Neural cell (in vitro differentiated cells): ENCODE measurements around the gene GAREM2. TPM values are rescaled to one million over a fixed set of nuclear protein-coding genes. Genes with fewer than 3 reads are reported as not detected.

Source experiments
- H2AFZ ChIP-seq: fragments of 200-600, 300-800 bp; sonication (generic), shearing (Covaris generic); 2 replicates; pipeline ENCODE4 v1.6.0; 2014; ENCODE audit warnings: low read depth, mild to moderate bottlenecking, antibody characterized with exemption, low read length, moderate library complexity
- H3F3A ChIP-seq: fragments of 200-600 bp; shearing (Covaris generic); 2 replicates; pipeline ENCODE4 v1.6.1; 2016; ENCODE audit warnings: mild to moderate bottlenecking, moderate library complexity, mixed read lengths, antibody characterized with exemption, low read length; ENCODE audit not compliant: insufficient read depth, poor library complexity, severe bottlenecking
- H3K27ac ChIP-seq: fragments of 200-600, 300-800 bp; sonication (generic), shearing (Covaris generic); 2 replicates; pipeline ENCODE4 v1.5.1; 2014; ENCODE audit warnings: mild to moderate bottlenecking, low read length, moderate library complexity
- H3K27me3 ChIP-seq: fragments of 300-800, 200-600 bp; sonication (generic), shearing (Covaris generic); 2 replicates; pipeline ENCODE4 v1.6.0; 2014; ENCODE audit warnings: mild to moderate bottlenecking, low read depth, low read length, moderate library complexity; ENCODE audit not compliant: insufficient read depth
- H3K36me3 ChIP-seq: fragments of 300-800, 200-600 bp; sonication (generic), shearing (Covaris generic); 2 replicates; pipeline ENCODE4 v1.5.1; 2014; ENCODE audit warnings: mild to moderate bottlenecking, antibody characterized with exemption, low read length, moderate library complexity; ENCODE audit not compliant: insufficient read depth
- H3K4me2 ChIP-seq: fragments of 300-800, 200-600 bp; sonication (generic), shearing (Covaris generic); 2 replicates; pipeline ENCODE4 v1.6.0; 2014; ENCODE audit warnings: mild to moderate bottlenecking, low read length
- H3K4me3 ChIP-seq: fragments of 300-800, 200-600 bp; sonication (generic), shearing (Covaris generic); 2 replicates; pipeline ENCODE4 v1.5.1; 2014; ENCODE audit warnings: mild to moderate bottlenecking, low read length, moderate library complexity
- H3K79me2 ChIP-seq: fragments of 200-600 bp; shearing (Covaris generic); replicated peaks from 2 replicates; pipeline ENCODE4 v1.6.0; 2014; ENCODE audit warnings: mild to moderate bottlenecking, low read length, moderate library complexity; ENCODE audit not compliant: insufficient read depth
- H3K9ac ChIP-seq: fragments of 300-800, 200-600 bp; sonication (generic), shearing (Covaris generic); 2 replicates; pipeline ENCODE4 v1.6.1; 2016; ENCODE audit warnings: mild to moderate bottlenecking, low read length, mixed read lengths
- H3K9me2 ChIP-seq: fragments of 200-600 bp; shearing (Covaris generic); 2 replicates; pipeline ENCODE4 v1.6.1; 2016; ENCODE audit warnings: mild to moderate bottlenecking, low read length, mixed read lengths; ENCODE audit not compliant: insufficient read depth
- H3K9me3 ChIP-seq: fragments of 200-600, 300-800 bp; sonication (generic), shearing (Covaris generic); 2 replicates; pipeline ENCODE4 v1.6.1; 2016; ENCODE audit warnings: mild to moderate bottlenecking, mixed run types, low read length, moderate library complexity, mixed read lengths
- H4K20me1 ChIP-seq: fragments of 200-600 bp; shearing (Covaris generic); 2 replicates; pipeline ENCODE4 v1.6.1; 2016; ENCODE audit warnings: mild to moderate bottlenecking, mixed run types; ENCODE audit not compliant: insufficient read depth
- CTCF ChIP-seq: fragments of 450-650 bp; IDR thresholded peaks from 2 replicates; pipeline ENCODE4 v1.5.1; 2014; ENCODE audit warnings: antibody characterized with exemption, mild to moderate bottlenecking, moderate library complexity; ENCODE audit not compliant: poor library complexity, severe bottlenecking
- EP300 ChIP-seq: fragments of 450-650 bp; conservative IDR thresholded peaks from 2 replicates; pipeline ENCODE4 v1.6.1; 2014; ENCODE audit warnings: antibody characterized with exemption, mild to moderate bottlenecking, moderate library complexity; ENCODE audit not compliant: poor library complexity, severe bottlenecking
- EZH2 ChIP-seq: fragments of 200-600, 300-800 bp; shearing (Covaris generic), sonication (generic); IDR thresholded peaks from 2 replicates; pipeline ENCODE4 v1.6.1; 2014; ENCODE audit warnings: antibody characterized with exemption, low read length, borderline replicate concordance, mild to moderate bottlenecking; ENCODE audit not compliant: insufficient read depth, poor library complexity, severe bottlenecking
- MXI1 ChIP-seq: fragments of 450-650 bp; conservative IDR thresholded peaks from 2 replicates; pipeline ENCODE4 v1.6.1; 2014; ENCODE audit warnings: antibody characterized with exemption, mild to moderate bottlenecking; ENCODE audit not compliant: poor library complexity, severe bottlenecking
- POLR2AphosphoS5 ChIP-seq: IDR thresholded peaks from 2 replicates; pipeline ENCODE4 v1.6.1; 2012
- RAD21 ChIP-seq: fragments of 450-650 bp; conservative IDR thresholded peaks from 2 replicates; pipeline ENCODE4 v1.6.1; 2014; ENCODE audit warnings: antibody characterized with exemption, mild to moderate bottlenecking, moderate library complexity
- REST ChIP-seq: IDR thresholded peaks from 2 replicates; pipeline ENCODE4 v1.6.1; 2012; ENCODE audit warnings: borderline replicate concordance
- SMC3 ChIP-seq: fragments of 450-650 bp; conservative IDR thresholded peaks from 2 replicates; pipeline ENCODE4 v1.6.1; 2014; ENCODE audit warnings: antibody characterized with exemption, mild to moderate bottlenecking, moderate library complexity; ENCODE audit not compliant: poor library complexity
- TAF1 ChIP-seq: IDR thresholded peaks from 2 replicates; pipeline ENCODE4 v1.6.1; 2012; ENCODE audit warnings: low read depth
- polyA plus RNA-seq: library from polyadenylated mRNA; depleted of rRNA; stranded (reverse); fragments of >200 nt; gene quantifications from 2 replicates; pipeline ENCODE4 v1.2.3, GENCODE V29; 2014

The GAREM2 gene
- polyA plus RNA-seq, 1 donor from 2014 or later, result 3.2 TPM

- no peaks in the 10 kb centered on the region for H3K27me3 ChIP-seq
- H3K4me2 ChIP-seq, result no peak overlapping the region
- peaks cover 14% of the 10 kb centered on the region for H3K36me3 ChIP-seq
- no peaks in the 10 kb centered on the region for H4K20me1 ChIP-seq
- no peak overlapping the region for H3K9ac ChIP-seq
- H3F3A ChIP-seq, result no peaks in the 10 kb centered on the region
- H3K79me2 ChIP-seq, result no peaks in the 10 kb centered on the region
- no peak overlapping the region for H3K27ac ChIP-seq
- TF ChIP-seq REST, result no peak
- no peak for TF ChIP-seq RAD21
- no peak for TF ChIP-seq POLR2AphosphoS5
- no peak for TF ChIP-seq TAF1
- no peak for TF ChIP-seq MXI1
- no peak for TF ChIP-seq EZH2
- TF ChIP-seq SMC3, result no peak
- no peak for TF ChIP-seq CTCF
- no peak for TF ChIP-seq EP300
- no peaks in the 10 kb centered on the region for H3K9me3 ChIP-seq
- H2AFZ ChIP-seq, result no peak overlapping the region
- no peak overlapping the region for H3K4me3 ChIP-seq
- no peaks in the 10 kb centered on the region for H3K9me2 ChIP-seq
Measured at GRCh38 chr2:26191316-26192159, 18.6 kb downstream of the GAREM2 start.

- Histone ChIP-seq H2AFZ (no peak overlapping the region), H3K9ac (no peak overlapping the region), H3K4me2 (no peak overlapping the region), H3F3A (no peaks in the 10 kb centered on the region), H3K36me3 (peaks cover 16% of the 10 kb centered on the region), H3K27me3 (no peaks in the 10 kb centered on the region), H3K4me3 (no peak overlapping the region), H3K9me3 (no peaks in the 10 kb centered on the region), H3K79me2 (no peaks in the 10 kb centered on the region), H4K20me1 (no peaks in the 10 kb centered on the region), H3K9me2 (no peaks in the 10 kb centered on the region), H3K27ac (no peak overlapping the region)
- TF ChIP-seq EZH2, result no peak
- TF ChIP-seq SMC3, result no peak
- TF ChIP-seq CTCF, result no peak
- no peak for TF ChIP-seq EP300
- TF ChIP-seq REST, result no peak
- TF ChIP-seq POLR2AphosphoS5, result no peak
- no peak for TF ChIP-seq MXI1
- TF ChIP-seq TAF1, result no peak
- no peak for TF ChIP-seq RAD21
Measured at GRCh38 chr2:26193578-26194231, 20.8 kb downstream of the GAREM2 start.
